HepG2 (cell line): ENCODE results near the gene FAM228B. TPM values are rescaled to one million over a fixed set of nuclear protein-coding genes. Genes with fewer than 3 reads are reported as not detected.

Experiments used
- ARID3A ChIP-seq: IDR thresholded peaks from 2 replicates; pipeline ENCODE4 v1.6.1; 2012; ENCODE audit warnings: low read depth, low read length, improper control_type of control experiment
- CCDC6 ChIP-seq: sonication (generic); formaldehyde crosslinking; IDR thresholded peaks from 2 replicates; pipeline ENCODE4 v1.8.1; 2022; ENCODE audit warnings: mild to moderate bottlenecking, missing genetic modification reagents, moderate library complexity
- CREM ChIP-seq, 2 experiments: sonication (generic) in 1 of 2; formaldehyde crosslinking in 1 of 2; IDR thresholded peaks; 2 replicates each; pipeline versions ENCODE4 v1.4.0 to v1.6.1; 2016 to 2020; ENCODE audit warnings: antibody characterized with exemption in 1 of 2, mild to moderate bottlenecking in 1 of 2, missing genetic modification reagents in 1 of 2
- DMAP1 ChIP-seq: IDR thresholded peaks from 2 replicates; pipeline ENCODE4 v1.6.1; 2016
- NFIB ChIP-seq: sonication (generic); formaldehyde crosslinking; IDR thresholded peaks from 2 replicates; pipeline ENCODE4 v1.9.0; 2021; ENCODE audit warnings: missing genetic modification reagents, mild to moderate bottlenecking, borderline replicate concordance
- NONO ChIP-seq, 2 experiments: fragments of 450-650 bp in 1 of 2; sonication (generic) in 1 of 2; formaldehyde crosslinking in 1 of 2; IDR thresholded peaks in 1 of 2; conservative IDR thresholded peaks in 1 of 2; 2 replicates each; pipeline versions ENCODE4 v1.6.1 to v1.8.0; 2017 to 2022; ENCODE audit warnings: mild to moderate bottlenecking in 1 of 2, missing genetic modification reagents in 1 of 2, moderate library complexity in 1 of 2
- NR2F6 ChIP-seq, 2 experiments: IDR thresholded peaks; 2 replicates each; pipeline ENCODE4 v1.6.1; 2016; ENCODE audit warnings: antibody characterized with exemption in 1 of 2, mild to moderate bottlenecking in 1 of 2
- ZNF432 ChIP-seq: sonication (generic); formaldehyde crosslinking; IDR thresholded peaks from 2 replicates; pipeline ENCODE4 v1.5.0; 2020; ENCODE audit warnings: missing genetic modification reagents, mild to moderate bottlenecking, borderline replicate concordance
- ZNF724P ChIP-seq: sonication (generic); formaldehyde crosslinking; IDR thresholded peaks from 2 replicates; pipeline ENCODE4 v1.8.0; 2022; ENCODE audit warnings: missing genetic modification reagents, borderline replicate concordance
- ZUFSP ChIP-seq: sonication (generic); formaldehyde crosslinking; IDR thresholded peaks from 2 replicates; pipeline ENCODE4 v1.9.0; 2021; ENCODE audit warnings: missing genetic modification reagents, mild to moderate bottlenecking, borderline replicate concordance
- ZXDC ChIP-seq: sonication (generic); formaldehyde crosslinking; IDR thresholded peaks from 2 replicates; pipeline ENCODE4 v1.5.0; 2020; ENCODE audit warnings: mild to moderate bottlenecking, missing genetic modification reagents
- polyA plus RNA-seq, 8 experiments: library from polyadenylated mRNA; depleted of rRNA in 3 of 8; stranded (reverse) in 7 of 8; unstranded in 1 of 8; fragments of >200 nt; fragmentation: Illumina TruSeq in 4 of 8; extraction: Trizol in 4 of 8; gene quantifications; 2 replicates each; pipeline versions ENCODE4 v1.2.1 to v1.2.3, GENCODE V29; 2011 to 2016; ENCODE audit warnings: low read depth in 4 of 8, missing spikeins in 1 of 8, mixed read lengths in 1 of 8; ENCODE audit not compliant: insufficient read depth in 1 of 8
- total RNA-seq, 5 experiments: library from RNA; depleted of rRNA; stranded (reverse); fragments of >200 nt; fragmentation: Illumina TruSeq; extraction: Trizol; gene quantifications; 2 replicates each; pipeline ENCODE4 v1.2.3, GENCODE V29; 2016; ENCODE audit warnings: low read depth in 1 of 5
- TF ChIP-seq, protein P1 (sequence below): sonication (generic); formaldehyde crosslinking; IDR thresholded peaks from 2 replicates; pipeline ENCODE4 v1.5.1; 2020; ENCODE audit warnings: mild to moderate bottlenecking, missing genetic modification reagents, borderline replicate concordance
- TF ChIP-seq, protein P2 (sequence below): sonication (generic); formaldehyde crosslinking; IDR thresholded peaks from 2 replicates; pipeline ENCODE4 v1.5.1; 2020; ENCODE audit warnings: mild to moderate bottlenecking, missing genetic modification reagents
- TF ChIP-seq, protein P3 (sequence below): sonication (generic); formaldehyde crosslinking; IDR thresholded peaks from 2 replicates; pipeline ENCODE4 v1.4.0; 2020; ENCODE audit warnings: missing genetic modification reagents

Gene FAM228B
- total and polyA plus RNA-seq, 2 of the 13 experiments (the other 11 are each of a cell fraction or from before 2014, with no cell fraction given), result 0.79 to 1.1 TPM

- peak; percentile 100 for TF ChIP-seq ZXDC (CRISPR knock-in tag)
- 0 out of 2 replicates have a peak, but pooled peaks have one; percentile 23 for TF ChIP-seq NR2F6 (IDR thresholded peaks at IDR 0.05)
- TF ChIP-seq NR2F6 (CRISPR knock-in tag; IDR thresholded peaks at IDR 0.05), result peak; percentile 6; the same call in 1 of the 2 replicates
- no peak for TF ChIP-seq ARID3A
- TF ChIP-seq DMAP1, result peak; percentile 85; the same call in 1 of the 2 replicates
- TF ChIP-seq, protein P1, sequence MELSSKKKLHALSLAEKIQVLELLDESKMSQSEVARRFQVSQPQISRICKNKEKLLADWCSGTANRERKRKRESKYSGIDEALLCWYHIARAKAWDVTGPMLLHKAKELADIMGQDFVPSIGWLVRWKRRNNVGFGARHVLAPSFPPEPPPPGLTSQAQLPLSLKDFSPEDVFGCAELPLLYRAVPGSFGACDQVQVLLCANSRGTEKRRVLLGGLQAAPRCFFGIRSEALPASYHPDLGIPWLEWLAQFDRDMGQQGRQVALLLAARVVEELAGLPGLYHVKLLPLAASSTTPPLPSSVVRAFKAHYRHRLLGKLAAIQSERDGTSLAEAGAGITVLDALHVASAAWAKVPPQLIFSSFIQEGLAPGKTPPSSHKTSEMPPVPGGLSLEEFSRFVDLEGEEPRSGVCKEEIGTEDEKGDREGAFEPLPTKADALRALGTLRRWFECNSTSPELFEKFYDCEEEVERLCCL (CRISPR knock-in tag), result peak; percentile 94; the same call in 1 of the 2 replicates
- TF ChIP-seq NFIB (CRISPR knock-in tag), result no peak
- peak; percentile 27; the same call in 1 of the 2 replicates for TF ChIP-seq CCDC6
- TF ChIP-seq CREM (IDR thresholded peaks at IDR 0.05), result no peak
- TF ChIP-seq CREM (CRISPR knock-in tag; IDR thresholded peaks at IDR 0.05), result no peak
- TF ChIP-seq, protein P2, sequence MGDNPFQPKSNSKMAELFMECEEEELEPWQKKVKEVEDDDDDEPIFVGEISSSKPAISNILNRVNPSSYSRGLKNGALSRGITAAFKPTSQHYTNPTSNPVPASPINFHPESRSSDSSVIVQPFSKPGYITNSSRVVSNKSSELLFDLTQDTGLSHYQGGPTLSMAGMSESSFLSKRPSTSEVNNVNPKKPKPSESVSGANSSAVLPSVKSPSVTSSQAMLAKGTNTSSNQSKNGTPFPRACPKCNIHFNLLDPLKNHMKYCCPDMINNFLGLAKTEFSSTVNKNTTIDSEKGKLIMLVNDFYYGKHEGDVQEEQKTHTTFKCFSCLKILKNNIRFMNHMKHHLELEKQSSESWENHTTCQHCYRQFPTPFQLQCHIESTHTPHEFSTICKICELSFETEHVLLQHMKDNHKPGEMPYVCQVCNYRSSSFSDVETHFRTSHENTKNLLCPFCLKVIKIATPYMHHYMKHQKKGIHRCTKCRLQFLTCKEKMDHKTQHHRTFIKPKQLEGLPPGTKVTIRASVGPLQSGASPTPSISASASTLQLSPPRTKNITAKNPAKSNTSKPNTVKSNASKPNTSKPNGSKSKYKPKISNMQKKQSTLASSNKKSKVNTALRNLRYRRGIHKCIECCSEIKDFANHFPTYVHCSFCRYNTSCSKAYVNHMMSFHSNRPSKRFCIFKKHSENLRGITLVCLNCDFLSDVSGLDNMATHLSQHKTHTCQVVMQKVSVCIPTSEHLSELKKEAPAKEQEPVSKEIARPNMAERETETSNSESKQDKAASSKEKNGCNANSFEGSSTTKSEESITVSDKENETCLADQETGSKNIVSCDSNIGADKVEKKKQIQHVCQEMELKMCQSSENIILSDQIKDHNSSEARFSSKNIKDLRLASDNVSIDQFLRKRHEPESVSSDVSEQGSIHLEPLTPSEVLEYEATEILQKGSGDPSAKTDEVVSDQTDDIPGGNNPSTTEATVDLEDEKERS, result peak; percentile 94
- TF ChIP-seq ZNF724P (CRISPR knock-in tag), result peak; percentile 94
- TF ChIP-seq, protein P3, sequence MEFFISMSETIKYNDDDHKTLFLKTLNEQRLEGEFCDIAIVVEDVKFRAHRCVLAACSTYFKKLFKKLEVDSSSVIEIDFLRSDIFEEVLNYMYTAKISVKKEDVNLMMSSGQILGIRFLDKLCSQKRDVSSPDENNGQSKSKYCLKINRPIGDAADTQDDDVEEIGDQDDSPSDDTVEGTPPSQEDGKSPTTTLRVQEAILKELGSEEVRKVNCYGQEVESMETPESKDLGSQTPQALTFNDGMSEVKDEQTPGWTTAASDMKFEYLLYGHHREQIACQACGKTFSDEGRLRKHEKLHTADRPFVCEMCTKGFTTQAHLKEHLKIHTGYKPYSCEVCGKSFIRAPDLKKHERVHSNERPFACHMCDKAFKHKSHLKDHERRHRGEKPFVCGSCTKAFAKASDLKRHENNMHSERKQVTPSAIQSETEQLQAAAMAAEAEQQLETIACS, result no peak; the same call in 1 of the 2 replicates
- no peak for TF ChIP-seq NONO (IDR thresholded peaks at IDR 0.05)
- TF ChIP-seq NONO (CRISPR knock-in tag; conservative IDR thresholded peaks at IDR 0.05), result peak; percentile 99
- TF ChIP-seq ZNF432 (CRISPR knock-in tag), result no peak
- no peak for TF ChIP-seq ZUFSP (CRISPR knock-in tag)
Measured at GRCh38 chr2:24083567-24084385, 39.5 kb upstream of the FAM228B start (continued).
